Stimulated activated CD8-positive, alpha-beta memory T cell treated with anti-CD3 and anti-CD28 coated beads, Interleukin-7, amount 100 ng/mL, for 4 hours (primary cell): ENCODE measurements around the gene GFOD1.

Experiments used
- DNase-seq, 2 donors: peaks; one replicate each; pipeline ENCODE4 v3.0.0-alpha.2; 2020; ENCODE audit warnings: low read depth in 2 of 2

Gene GFOD1

DNA sequence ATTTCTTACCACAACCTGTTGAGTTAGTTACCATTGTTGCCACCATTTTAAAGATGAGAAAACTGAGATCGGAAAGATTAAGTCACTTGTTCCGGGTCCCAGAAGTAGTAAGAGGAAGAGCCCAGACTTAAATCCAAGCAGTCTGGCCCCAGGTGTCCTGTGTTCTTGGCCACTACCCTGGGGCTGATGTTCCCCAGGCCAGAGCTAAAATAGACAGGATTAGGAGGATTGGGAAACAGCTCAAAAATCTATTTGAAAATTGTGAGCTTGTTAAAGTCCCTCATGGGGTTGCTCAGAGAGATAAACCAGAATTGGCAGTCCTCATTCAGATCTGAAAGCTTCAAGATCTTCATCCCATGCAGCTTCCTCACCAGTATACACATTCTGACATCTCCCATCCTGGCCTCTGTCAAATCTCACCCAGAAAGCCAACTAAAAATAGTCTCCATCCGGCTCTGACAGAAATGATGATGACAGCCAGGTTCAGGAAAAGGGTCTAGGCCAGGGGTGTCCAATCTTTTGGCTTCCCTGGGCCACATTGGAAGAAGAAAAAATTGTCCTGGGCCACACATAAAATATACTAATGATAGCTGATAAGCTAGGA is 62.0 kb downstream of the GFOD1 start:
- DNase-seq = no peak

GRCh38 chr6:13423252-13423651 is 64.1 kb downstream of the GFOD1 start:
- no peak for DNase-seq

GRCh38 chr6:13422681-13423221 is 64.6 kb downstream of the GFOD1 start:
- no peak for DNase-seq

GRCh38 chr6:13421425-13422059 is 65.9 kb downstream of the GFOD1 start:
- no peak for DNase-seq

GRCh38 chr6:13420269-13420668 is 67.1 kb downstream of the GFOD1 start:
- DNase-seq = no peak

DNA sequence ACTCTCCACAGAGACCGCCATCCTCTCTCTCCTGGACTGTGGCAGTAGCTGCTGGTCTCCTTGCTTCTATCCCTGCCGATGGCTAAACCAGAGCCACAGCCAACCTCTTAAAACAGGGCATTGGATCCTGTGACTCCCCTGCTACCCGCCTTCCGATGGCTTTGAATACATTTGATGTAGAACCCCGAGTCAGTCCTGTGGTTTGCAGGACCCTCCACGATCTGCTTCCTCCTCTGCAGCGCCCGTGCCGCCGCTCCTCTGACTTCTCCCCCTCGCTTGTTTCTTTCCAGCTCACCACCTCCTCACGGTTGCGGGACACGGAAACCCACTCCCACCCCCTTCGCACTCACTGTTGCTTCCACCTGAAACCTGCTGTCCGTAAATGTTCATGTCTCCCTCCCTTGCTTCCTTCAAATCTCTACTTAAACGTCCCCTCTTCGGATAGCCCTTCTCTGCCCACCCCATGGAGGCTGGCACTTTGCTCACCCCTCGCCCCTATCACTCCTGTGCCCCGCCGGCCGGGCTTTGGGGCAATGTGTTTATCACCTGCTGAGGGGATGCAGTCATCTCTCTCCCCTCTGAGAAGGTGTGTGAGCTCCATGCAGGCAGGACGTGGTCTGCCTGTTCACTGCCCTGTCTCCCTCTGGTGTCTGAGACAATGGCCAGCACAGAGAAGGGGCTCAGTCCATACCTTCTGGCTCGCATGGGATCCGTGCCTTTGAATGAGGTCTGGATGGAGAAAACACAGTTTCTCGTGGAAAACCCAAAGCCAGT is 67.8 kb downstream of the GFOD1 start:
- DNase-seq = no peak

DNA sequence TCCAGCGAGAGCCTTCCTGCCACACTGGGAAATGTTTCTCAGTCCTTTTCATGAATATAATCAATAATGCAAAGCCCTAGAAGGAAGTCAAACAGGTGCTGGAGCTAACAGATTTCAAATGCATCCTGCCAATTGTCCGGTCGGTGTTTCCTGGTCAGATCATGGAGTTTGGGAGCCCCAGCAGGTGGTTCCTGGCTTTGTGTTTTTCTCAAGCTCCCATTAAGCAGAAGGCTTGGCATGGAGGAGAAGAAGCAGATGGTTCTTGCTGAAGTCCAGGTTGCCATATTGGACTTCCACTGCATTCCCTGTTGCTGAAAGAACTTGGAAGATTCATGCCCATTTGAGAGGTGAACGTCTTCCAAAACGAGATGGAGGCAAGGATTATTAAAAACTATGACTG is 68.6 kb downstream of the GFOD1 start:
- DNase-seq = no peak

DNA sequence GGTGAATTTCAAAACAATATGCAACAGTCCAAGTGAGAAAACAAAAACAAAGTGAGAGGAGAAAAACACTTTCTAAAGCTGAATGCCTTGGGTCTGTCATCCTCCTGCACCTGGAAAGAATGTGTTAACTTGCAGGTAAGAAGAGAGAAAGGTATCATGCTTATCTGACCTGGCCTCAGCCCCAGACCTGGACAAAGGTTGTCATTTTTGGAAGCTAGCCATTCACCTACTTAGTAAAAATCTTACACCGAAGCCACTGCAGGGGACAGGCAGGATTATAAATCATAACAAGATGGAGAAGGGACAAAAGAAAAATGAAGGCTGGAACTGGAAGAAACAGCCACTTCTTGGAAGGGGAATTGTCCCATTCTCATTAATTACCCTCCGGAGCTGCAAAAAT is 69.4 kb downstream of the GFOD1 start:
- no peak for DNase-seq

DNA sequence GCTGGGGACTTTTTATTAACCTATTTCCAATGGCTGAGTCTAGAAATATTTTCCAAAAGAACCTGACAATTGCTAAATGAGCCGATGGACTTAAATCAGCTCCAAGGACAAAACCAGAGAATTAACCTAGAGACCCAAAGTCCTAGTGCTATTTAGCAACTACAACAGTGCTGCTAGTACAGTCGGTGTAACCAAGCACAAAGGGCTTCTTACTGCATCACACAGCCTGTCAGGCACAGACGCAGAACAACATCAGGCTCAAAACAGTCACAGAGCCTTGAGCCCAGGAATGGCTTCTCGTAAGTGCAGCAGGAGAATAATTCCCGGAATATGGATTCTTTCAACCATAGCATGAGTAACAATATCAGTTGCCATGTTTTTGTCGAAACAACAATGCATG is 70.0 kb downstream of the GFOD1 start:
- no peak for DNase-seq

DNA sequence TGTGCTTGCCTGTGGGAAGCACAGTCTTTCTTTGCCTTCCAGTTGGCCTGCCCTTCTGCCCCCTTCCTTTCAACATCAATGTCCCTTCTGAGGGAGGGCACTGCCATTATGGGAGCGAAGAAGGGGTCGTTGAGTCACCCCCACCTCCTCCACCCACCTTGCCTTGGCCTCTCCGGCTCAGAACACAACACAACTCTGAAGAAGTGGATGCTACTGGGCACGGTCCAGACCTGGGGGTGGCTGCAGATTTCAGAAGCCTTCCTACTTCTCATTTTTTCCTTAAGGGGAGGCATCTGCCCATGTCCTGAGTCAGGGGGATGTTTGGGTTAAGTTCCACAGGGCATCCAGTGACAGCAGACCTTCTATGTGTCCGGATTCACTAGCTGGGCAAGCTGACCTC is 72.1 kb downstream of the GFOD1 start:
- no peak for DNase-seq

DNA sequence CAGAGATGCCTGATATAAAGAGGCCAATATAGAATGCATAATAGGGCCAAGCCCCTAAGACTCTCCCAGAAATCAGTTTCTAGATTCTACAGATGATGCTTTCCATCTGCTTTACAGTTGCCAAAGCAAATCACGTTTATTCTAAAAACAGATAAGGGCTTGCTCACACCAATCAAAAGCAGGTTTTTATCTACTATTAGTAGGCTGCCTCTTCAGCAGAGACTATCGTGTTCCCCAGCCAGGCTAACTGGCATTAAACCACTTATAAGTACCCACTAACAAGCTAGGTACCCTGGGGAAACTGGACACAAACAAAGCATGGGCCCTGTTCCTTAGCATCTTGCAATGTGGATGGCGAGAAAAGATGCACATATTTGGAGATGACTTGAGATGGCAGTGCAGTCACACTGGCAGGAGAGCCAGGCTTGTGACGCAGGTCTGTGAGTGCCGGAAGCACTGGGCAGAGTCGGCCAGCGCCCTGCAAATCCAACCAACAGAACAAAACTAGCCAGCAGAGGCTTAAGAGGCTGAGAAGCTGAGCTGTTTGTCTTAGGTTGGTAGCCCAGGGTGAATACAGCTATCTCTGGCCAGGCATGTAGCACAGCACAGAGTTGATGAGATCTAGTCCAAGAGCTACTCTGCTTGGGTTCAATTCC is 73.4 kb downstream of the GFOD1 start:
- no peak for DNase-seq

- DNase-seq = no peak
Observed at GRCh38 chr6:13413466-13413862, 73.9 kb downstream of the GFOD1 start.

GRCh38 chr6:13412639-13413465 is 74.5 kb downstream of the GFOD1 start:
- DNase-seq = no peak

- DNase-seq = no peak
Observed at GRCh38 chr6:13412211-13412610, 75.2 kb downstream of the GFOD1 start.

- no peak for DNase-seq
Observed at GRCh38 chr6:13411484-13411883, 75.9 kb downstream of the GFOD1 start.

- no peak for DNase-seq
Observed at GRCh38 chr6:13409991-13410390, 77.4 kb downstream of the GFOD1 start.

DNA sequence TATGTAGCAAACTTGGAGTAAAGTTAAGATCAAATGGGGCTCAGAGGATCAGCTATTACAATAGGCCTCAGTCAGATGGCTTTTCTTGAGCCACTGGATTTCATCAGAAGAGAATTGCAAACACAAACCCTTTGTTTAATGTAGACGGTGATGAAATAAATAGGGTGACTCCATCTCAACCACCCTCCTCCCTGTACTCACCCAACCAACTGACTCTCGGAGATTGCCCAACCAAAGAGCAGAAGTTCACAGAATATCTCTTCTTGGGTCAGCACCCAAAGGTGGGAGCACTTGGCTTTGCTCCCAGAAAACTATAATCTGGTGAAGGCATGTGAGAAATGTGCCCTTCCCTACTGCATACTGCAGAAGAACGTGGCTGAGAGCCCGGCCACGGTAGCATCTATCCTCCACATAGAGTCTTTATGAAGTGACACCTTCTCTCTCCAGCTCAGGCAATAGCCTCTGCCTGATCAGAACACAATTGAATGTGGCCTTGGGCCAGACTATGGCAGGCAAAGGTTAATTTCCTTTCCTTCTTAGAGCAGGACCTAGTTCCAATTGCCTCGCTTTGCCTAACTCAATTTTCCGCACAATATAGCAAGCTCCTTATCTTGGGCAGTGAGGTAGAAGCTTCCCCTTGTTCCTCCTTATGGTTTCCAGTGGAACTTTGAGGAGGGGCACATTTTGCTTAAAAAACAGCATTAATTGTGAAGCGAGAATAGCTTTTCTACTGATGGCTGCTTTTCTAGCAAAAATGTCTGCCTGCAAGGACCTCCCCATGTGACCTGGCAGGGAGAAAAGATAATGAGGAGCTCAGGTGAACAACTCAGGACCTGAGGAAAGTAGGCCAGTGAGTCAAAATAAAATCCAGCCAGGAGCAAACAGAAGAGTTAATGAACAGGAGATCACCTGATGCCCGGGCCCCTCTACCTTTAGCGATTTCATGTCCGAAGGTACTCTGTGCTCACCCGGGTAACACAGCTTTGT is 79.4 kb downstream of the GFOD1 start:
- DNase-seq = no peak

DNA sequence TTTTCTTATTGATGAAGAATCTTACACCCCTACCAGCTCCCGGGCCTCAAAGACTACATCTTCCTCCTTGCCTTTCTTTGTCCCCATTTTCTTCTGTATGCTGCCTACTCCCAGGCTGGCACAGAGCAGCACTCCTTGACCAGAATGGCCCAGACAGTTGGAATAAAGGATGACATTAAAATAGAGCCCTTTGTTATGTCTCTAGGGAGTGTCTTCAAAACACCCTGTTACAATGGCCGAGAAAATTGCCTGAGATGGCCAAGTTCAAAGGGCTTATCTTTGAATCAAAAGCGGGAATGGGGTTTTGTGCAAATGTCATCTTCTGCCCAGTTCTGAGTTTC is 80.1 kb downstream of the GFOD1 start:
- DNase-seq = no peak

DNA sequence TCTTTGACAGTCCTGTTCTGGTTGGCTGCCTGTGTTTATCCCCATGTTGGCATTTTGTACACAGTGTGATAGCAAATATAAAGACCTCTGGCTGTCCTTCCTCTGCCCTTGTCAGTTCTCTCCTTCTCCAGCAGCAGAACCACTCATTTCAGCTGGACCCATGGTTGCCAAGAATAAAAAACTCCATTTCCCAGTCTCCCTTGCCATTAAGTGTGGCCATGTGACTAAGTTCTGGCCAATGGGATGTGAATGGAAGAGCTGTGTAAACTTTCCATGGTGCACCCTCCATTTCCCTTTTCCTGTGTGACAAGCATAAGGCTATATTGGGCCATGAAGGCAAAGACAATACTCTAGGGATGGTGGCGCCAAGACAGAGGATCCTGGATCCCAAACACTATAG is 80.6 kb downstream of the GFOD1 start:
- no peak for DNase-seq

- no peak for DNase-seq
Observed at GRCh38 chr6:13405961-13406477, 81.4 kb downstream of the GFOD1 start.
